Liver (tissue), 3 donors: Measurements from ENCODE around the gene GTPBP8.

Experiments used
- EGR1 ChIP-seq, 2 donors: IDR thresholded peaks; 2 replicates each; pipeline ENCODE4 v1.6.1; 2016 to 2018; ENCODE audit warnings: antibody characterized with exemption in 2 of 2, low read depth in 2 of 2
- GABPA ChIP-seq, 2 donors: IDR thresholded peaks in 1 of 2; conservative IDR thresholded peaks in 1 of 2; 2 replicates each; pipeline ENCODE4 v1.6.1; 2016; ENCODE audit warnings: antibody characterized with exemption in 2 of 2, mild to moderate bottlenecking in 1 of 2, moderate library complexity in 1 of 2
- HNF4G ChIP-seq: IDR thresholded peaks from 2 replicates; pipeline ENCODE4 v1.6.1; 2016; ENCODE audit warnings: antibody characterized with exemption
- JUND ChIP-seq, 2 donors: IDR thresholded peaks; 2 replicates each; pipeline ENCODE4 v1.6.1; 2016; ENCODE audit warnings: antibody characterized with exemption in 2 of 2
- RAD21 ChIP-seq, 2 donors: IDR thresholded peaks; 2 replicates each; pipeline ENCODE4 v1.6.1; 2016; ENCODE audit warnings: antibody characterized with exemption in 2 of 2, mild to moderate bottlenecking in 2 of 2
- RXRA ChIP-seq, 2 donors: IDR thresholded peaks; 2 replicates each; pipeline ENCODE4 v1.6.1; 2017 to 2018; ENCODE audit warnings: antibody characterized with exemption in 2 of 2, mild to moderate bottlenecking in 1 of 2
- SP1 ChIP-seq: IDR thresholded peaks from 2 replicates; pipeline ENCODE4 v1.6.1; 2018; ENCODE audit warnings: antibody characterized with exemption, mild to moderate bottlenecking
- TAF1 ChIP-seq: conservative IDR thresholded peaks from 2 replicates; pipeline ENCODE4 v1.6.1; 2016; ENCODE audit warnings: antibody characterized with exemption, mild to moderate bottlenecking
- YY1 ChIP-seq: IDR thresholded peaks from 2 replicates; pipeline ENCODE4 v1.6.1; 2016; ENCODE audit warnings: antibody characterized with exemption, mild to moderate bottlenecking
- ZBTB33 ChIP-seq: IDR thresholded peaks from 2 replicates; pipeline ENCODE4 v1.6.1; 2016; ENCODE audit warnings: antibody characterized with exemption
- TF ChIP-seq, protein P1 (sequence below): fragments of 150-350 bp; IDR thresholded peaks from 2 replicates; pipeline ENCODE4 v1.5.1; 2017; ENCODE audit warnings: improper control_type of control experiment, low read depth, low read length; ENCODE audit not compliant: missing input control
- TF ChIP-seq, protein P2 (sequence below): IDR thresholded peaks from 2 replicates; pipeline ENCODE4 v1.6.1; 2016; ENCODE audit warnings: antibody characterized with exemption
- TF ChIP-seq, protein P3 (sequence below): IDR thresholded peaks from 2 replicates; pipeline ENCODE4 v1.6.1; 2016; ENCODE audit warnings: antibody characterized with exemption
- TF ChIP-seq, protein P4 (sequence below): IDR thresholded peaks from 2 replicates; pipeline ENCODE4 v1.6.1; 2016; ENCODE audit warnings: antibody characterized with exemption, mild to moderate bottlenecking
- donor health status: healthy.
- donor health status: healthy.

- TF ChIP-seq, protein P1, sequence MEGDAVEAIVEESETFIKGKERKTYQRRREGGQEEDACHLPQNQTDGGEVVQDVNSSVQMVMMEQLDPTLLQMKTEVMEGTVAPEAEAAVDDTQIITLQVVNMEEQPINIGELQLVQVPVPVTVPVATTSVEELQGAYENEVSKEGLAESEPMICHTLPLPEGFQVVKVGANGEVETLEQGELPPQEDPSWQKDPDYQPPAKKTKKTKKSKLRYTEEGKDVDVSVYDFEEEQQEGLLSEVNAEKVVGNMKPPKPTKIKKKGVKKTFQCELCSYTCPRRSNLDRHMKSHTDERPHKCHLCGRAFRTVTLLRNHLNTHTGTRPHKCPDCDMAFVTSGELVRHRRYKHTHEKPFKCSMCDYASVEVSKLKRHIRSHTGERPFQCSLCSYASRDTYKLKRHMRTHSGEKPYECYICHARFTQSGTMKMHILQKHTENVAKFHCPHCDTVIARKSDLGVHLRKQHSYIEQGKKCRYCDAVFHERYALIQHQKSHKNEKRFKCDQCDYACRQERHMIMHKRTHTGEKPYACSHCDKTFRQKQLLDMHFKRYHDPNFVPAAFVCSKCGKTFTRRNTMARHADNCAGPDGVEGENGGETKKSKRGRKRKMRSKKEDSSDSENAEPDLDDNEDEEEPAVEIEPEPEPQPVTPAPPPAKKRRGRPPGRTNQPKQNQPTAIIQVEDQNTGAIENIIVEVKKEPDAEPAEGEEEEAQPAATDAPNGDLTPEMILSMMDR = no peak
- TF ChIP-seq GABPA (IDR thresholded peaks at IDR 0.05 in 1 of 2, conservative IDR thresholded peaks at IDR 0.05 in 1 of 2) (no peak), TAF1 (no peak), JUND (IDR thresholded peaks at IDR 0.05) (no peak), RAD21 (IDR thresholded peaks at IDR 0.05) (no peak), ZBTB33 (no peak), SP1 (no peak), YY1 (no peak), HNF4G (no peak), EGR1 (IDR thresholded peaks at IDR 0.05; ENCODE audit: low read depth in 2 of 2) (no peak), RXRA (IDR thresholded peaks at IDR 0.05) (no peak)
- TF ChIP-seq, protein P2, sequence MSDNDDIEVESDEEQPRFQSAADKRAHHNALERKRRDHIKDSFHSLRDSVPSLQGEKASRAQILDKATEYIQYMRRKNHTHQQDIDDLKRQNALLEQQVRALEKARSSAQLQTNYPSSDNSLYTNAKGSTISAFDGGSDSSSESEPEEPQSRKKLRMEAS = no peak
- TF ChIP-seq, protein P3, sequence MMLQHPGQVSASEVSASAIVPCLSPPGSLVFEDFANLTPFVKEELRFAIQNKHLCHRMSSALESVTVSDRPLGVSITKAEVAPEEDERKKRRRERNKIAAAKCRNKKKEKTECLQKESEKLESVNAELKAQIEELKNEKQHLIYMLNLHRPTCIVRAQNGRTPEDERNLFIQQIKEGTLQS = no peak
- TF ChIP-seq, protein P4, sequence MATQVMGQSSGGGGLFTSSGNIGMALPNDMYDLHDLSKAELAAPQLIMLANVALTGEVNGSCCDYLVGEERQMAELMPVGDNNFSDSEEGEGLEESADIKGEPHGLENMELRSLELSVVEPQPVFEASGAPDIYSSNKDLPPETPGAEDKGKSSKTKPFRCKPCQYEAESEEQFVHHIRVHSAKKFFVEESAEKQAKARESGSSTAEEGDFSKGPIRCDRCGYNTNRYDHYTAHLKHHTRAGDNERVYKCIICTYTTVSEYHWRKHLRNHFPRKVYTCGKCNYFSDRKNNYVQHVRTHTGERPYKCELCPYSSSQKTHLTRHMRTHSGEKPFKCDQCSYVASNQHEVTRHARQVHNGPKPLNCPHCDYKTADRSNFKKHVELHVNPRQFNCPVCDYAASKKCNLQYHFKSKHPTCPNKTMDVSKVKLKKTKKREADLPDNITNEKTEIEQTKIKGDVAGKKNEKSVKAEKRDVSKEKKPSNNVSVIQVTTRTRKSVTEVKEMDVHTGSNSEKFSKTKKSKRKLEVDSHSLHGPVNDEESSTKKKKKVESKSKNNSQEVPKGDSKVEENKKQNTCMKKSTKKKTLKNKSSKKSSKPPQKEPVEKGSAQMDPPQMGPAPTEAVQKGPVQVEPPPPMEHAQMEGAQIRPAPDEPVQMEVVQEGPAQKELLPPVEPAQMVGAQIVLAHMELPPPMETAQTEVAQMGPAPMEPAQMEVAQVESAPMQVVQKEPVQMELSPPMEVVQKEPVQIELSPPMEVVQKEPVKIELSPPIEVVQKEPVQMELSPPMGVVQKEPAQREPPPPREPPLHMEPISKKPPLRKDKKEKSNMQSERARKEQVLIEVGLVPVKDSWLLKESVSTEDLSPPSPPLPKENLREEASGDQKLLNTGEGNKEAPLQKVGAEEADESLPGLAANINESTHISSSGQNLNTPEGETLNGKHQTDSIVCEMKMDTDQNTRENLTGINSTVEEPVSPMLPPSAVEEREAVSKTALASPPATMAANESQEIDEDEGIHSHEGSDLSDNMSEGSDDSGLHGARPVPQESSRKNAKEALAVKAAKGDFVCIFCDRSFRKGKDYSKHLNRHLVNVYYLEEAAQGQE = no peak
Measured at GRCh38 chr3:112995800-112996199, 5.0 kb downstream of the GTPBP8 start.
